Activated CD4-positive, alpha-beta T cell treated with anti-CD3 and anti-CD28 coated beads for 36 hours (primary cell): ENCODE measurements around the gene LPP. TPM values are rescaled to one million over a fixed set of nuclear protein-coding genes. Genes with fewer than 3 reads are reported as not detected.

Experiments used
- ATAC-seq: fragments of 200-7000 bp; cut with Tn5 transposase; one replicate; pipeline ENCODE4 v1.10.0; 2021; ENCODE audit warnings: mild to moderate bottlenecking, moderate library complexity
- CTCF ChIA-PET: fragments of 350-600 bp; sonication (Branson Sonifier 250); formaldehyde crosslinking; loops from one replicate; lab custom pipeline; 2021; ENCODE audit warnings: antibody characterized with exemption; lab: Charles Lee
- POLR2A ChIA-PET: fragments of 350-600 bp; sonication (Branson Sonifier 250); formaldehyde crosslinking; loops from one replicate; lab custom pipeline; 2021; ENCODE audit warnings: antibody characterized with exemption, inconsistent platforms; lab: Charles Lee
- DNase-seq: peaks from one replicate; pipeline ENCODE4 v3.0.0-alpha.2; 2020
- H3K27ac Mint-ChIP-seq: one replicate; pipeline ENCODE4 v1.8.0; 2021; ENCODE audit warnings: mixed read lengths
- H3K27me3 Mint-ChIP-seq: one replicate; pipeline ENCODE4 v1.8.0; 2021; ENCODE audit warnings: mixed read lengths
- H3K36me3 Mint-ChIP-seq: one replicate; pipeline ENCODE4 v1.8.0; 2021; ENCODE audit warnings: low read depth, mixed read lengths
- H3K4me1 Mint-ChIP-seq: one replicate; pipeline ENCODE4 v1.8.0; 2021; ENCODE audit warnings: mixed read lengths
- H3K4me3 Mint-ChIP-seq: one replicate; pipeline ENCODE4 v1.8.0; 2021; ENCODE audit warnings: mild to moderate bottlenecking, moderate library complexity, mixed read lengths
- H3K9me3 Mint-ChIP-seq: one replicate; pipeline ENCODE4 v1.8.0; 2021; ENCODE audit warnings: low read depth, mixed read lengths
- intact Hi-C, 2 experiments: fragments of 100-400 bp; cut with DNase I in 1 of 2; cut with micrococcal nuclease in 1 of 2; formaldehyde crosslinking; loops; one replicate each; pipeline versions ENCODE4 v1.14.2 to v1.15.1; 2022 to 2024; cut with DNase I, micrococcal nuclease
- total RNA-seq, 2 experiments: library from RNA; stranded (reverse); gene quantifications; one replicate each; pipeline ENCODE4 v1.2.3, GENCODE V29; 2021

Gene LPP
- total RNA-seq, 2 experiments from 2014 or later, result 34.7 to 40.6 TPM

DNA sequence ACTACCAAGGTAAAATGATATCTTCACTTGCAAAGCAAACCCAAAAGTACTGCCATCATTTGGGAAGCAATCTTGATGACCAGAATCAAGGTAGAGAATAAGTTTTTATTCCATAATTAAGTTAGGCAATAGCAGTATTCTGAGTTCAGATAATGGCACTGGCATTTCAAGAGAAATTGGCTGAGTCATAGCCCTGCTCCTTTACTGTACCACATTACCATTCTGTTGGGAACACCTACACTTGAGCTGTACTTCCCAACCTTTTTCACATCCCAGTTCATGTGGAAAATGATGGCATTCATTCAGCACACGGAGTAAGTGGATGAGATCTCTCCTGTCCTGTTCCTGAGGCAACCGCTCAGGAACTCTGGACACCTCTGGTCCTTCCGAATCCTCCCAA is 706.2 kb downstream of the LPP start:
- intact Hi-C loops, result no loop called here
- Mint-ChIP-seq H3K36me3 (no peaks in the 10 kb centered on the region), H3K27me3 (no peaks in the 10 kb centered on the region), H3K27ac (no peak overlapping the region), H3K4me3 (no peak overlapping the region), H3K9me3 (no peaks in the 10 kb centered on the region), H3K4me1 (no peaks in the 10 kb centered on the region)
- ATAC-seq (no peak), DNase-seq (no peak)
- CTCF ChIA-PET, result interaction anchor here (0.6 to 1.3 kb wide), 2 partner anchors 96 to 140 kb away, joined by 3 to 4 read pairs; no protein-coding TSS in a partner anchor
- POLR2A ChIA-PET, result no interaction called here

GRCh38 chr3:188861842-188862744 is 708.1 kb downstream of the LPP start:
- Mint-ChIP-seq H3K4me3 (no peak overlapping the region), H3K27me3 (no peaks in the 10 kb centered on the region), H3K4me1 (no peaks in the 10 kb centered on the region), H3K36me3 (peaks cover 10% of the 10 kb centered on the region), H3K27ac (no peak overlapping the region), H3K9me3 (no peaks in the 10 kb centered on the region)
- DNase-seq (no peak), ATAC-seq (no peak)
- ChIA-PET POLR2A (no interaction called here), CTCF (interaction anchor here (0.6 kb wide), 1 partner anchor 79 kb away, joined by 3 read pairs; no protein-coding TSS in a partner anchor)
- intact Hi-C loops, result no loop called here

- Mint-ChIP-seq H3K27me3 (no peaks in the 10 kb centered on the region), H3K4me3 (no peak overlapping the region), H3K9me3 (no peaks in the 10 kb centered on the region), H3K36me3 (peaks cover 10% of the 10 kb centered on the region), H3K27ac (no peak overlapping the region), H3K4me1 (no peaks in the 10 kb centered on the region)
- CTCF ChIA-PET, result interaction anchor here (1.4 kb wide), 1 partner anchor 18 kb away, joined by 4 read pairs; no protein-coding TSS in a partner anchor
- POLR2A ChIA-PET, result no interaction called here
- no peak for DNase-seq
- intact Hi-C loops, result no loop called here
- no peak for ATAC-seq
Measured at GRCh38 chr3:188863999-188864406, 710.0 kb downstream of the LPP start.

DNA sequence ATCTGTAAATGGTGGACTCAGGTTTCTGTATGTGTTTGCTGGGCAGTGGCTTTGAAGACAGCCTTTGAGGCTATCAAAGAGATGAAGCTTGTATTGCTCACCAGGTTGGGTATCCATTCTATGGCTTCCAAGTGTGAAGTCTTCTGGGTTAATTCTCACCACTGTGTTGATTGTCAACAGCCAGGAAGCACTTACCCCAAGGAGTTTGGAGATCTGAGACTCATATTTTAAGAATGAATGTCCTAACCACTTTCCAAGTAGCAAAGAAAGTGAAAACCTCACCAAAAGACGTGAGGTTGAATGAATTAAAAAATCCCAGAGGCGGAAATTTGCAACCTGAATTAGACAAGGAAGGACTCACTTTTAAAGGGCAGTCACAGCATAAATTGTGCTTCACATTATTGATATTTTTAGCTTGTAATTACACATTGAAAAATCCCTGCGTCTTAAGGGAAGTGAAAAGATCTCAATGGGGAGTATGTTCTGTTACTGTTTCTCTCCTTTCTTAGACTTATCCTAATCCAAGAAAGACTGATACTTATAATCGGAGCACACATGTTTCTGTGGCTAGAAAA is 713.8 kb downstream of the LPP start:
- intact Hi-C loops, result no loop called here
- ATAC-seq (no peak), DNase-seq (no peak)
- H3K36me3 Mint-ChIP-seq, result peaks cover 16% of the 10 kb centered on the region
- H3K4me1 Mint-ChIP-seq, result no peaks in the 10 kb centered on the region
- CTCF ChIA-PET, result interaction anchor here (0.6 to 1.1 kb wide), 3 partner anchors 10 to 518 kb away, joined by 3 to 4 read pairs (median 3); no protein-coding TSS in a partner anchor
- no peaks in the 10 kb centered on the region for H3K9me3 Mint-ChIP-seq
- no peak overlapping the region for H3K27ac Mint-ChIP-seq
- H3K27me3 Mint-ChIP-seq, result no peaks in the 10 kb centered on the region
- POLR2A ChIA-PET, result no interaction called here
- H3K4me3 Mint-ChIP-seq, result no peak overlapping the region

- Mint-ChIP-seq H3K27ac (no peak overlapping the region), H3K9me3 (no peaks in the 10 kb centered on the region), H3K4me1 (no peaks in the 10 kb centered on the region), H3K4me3 (no peak overlapping the region), H3K27me3 (no peaks in the 10 kb centered on the region), H3K36me3 (peaks cover 22% of the 10 kb centered on the region)
- DNase-seq (no peak), ATAC-seq (no peak)
- ChIA-PET POLR2A (no interaction called here), CTCF (no interaction called here)
- intact Hi-C loops, result no loop called here
Measured at GRCh38 chr3:188868803-188869202, 714.8 kb downstream of the LPP start.

DNA sequence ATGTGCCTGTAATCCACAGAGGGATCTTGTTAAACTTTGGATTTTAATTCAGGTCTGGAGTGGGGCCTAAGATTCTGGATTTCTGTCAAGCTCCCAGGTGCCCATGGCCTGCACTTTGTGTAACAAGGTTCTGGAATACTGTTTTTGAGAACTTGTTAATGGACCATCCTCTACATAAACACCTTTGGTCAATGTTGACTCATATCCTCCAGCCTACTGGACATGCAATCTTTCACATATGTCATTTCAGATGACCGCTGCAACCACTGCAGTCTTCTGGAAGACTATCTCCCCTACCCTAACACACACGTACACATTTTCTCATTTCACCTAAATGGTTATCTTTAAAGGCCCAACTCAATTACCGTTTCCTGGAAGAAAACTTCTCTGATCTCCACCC is 715.7 kb downstream of the LPP start:
- Mint-ChIP-seq H3K36me3 (peaks cover 28% of the 10 kb centered on the region), H3K4me1 (no peaks in the 10 kb centered on the region), H3K9me3 (no peaks in the 10 kb centered on the region), H3K27me3 (no peaks in the 10 kb centered on the region), H3K27ac (no peak overlapping the region), H3K4me3 (no peak overlapping the region)
- no peak for ATAC-seq
- ChIA-PET CTCF (no interaction called here), POLR2A (no interaction called here)
- no peak for DNase-seq
- intact Hi-C loops, result no loop called here

DNA sequence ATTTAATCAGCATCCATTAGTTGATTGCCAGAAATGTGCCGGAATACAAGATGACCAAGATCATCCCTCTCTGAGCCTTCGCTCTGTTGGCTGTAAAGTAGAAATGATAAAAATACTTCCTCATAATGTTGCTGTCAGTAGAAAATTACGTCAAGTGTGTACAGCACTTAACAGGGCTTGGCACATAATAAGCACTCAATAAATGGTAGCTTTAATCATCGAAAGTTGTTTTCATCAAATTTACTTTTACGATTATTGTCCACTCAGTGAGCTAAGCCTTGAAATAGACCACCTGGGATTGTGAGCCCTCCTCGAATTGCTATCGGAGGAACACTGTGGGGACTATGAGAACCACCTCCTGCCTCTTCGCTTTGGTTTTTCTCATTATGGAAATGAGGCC is 716.5 kb downstream of the LPP start:
- H3K4me1 Mint-ChIP-seq, result peaks cover 3% of the 10 kb centered on the region
- H3K4me3 Mint-ChIP-seq, result no peak overlapping the region
- no peak for DNase-seq
- CTCF ChIA-PET, result interaction anchor here (0.7 kb wide), 1 partner anchor 94 kb away, joined by 3 read pairs; no protein-coding TSS in a partner anchor
- no peak overlapping the region for H3K27ac Mint-ChIP-seq
- no peaks in the 10 kb centered on the region for H3K27me3 Mint-ChIP-seq
- H3K36me3 Mint-ChIP-seq, result peaks cover 36% of the 10 kb centered on the region
- no peaks in the 10 kb centered on the region for H3K9me3 Mint-ChIP-seq
- intact Hi-C loops, result no loop called here
- no peak for ATAC-seq
- POLR2A ChIA-PET, result no interaction called here

DNA sequence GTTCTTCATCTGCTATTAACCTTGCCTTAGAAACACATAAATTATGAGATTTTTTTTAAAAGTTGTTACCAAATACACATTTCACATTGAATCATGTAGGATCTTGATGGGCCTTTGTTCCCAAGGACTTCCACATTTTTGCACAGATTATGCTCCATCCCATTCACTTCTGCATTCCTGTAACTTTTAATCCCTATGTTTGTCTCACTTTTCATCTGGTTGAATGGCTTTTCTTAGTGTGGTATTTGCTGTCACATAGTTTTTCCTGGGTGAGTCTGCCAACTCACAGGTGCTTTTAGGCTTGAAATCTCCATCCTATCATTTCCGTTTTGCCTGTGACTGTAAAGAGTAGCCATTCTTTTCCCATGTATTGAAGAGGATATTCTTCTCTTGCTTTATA is 720.6 kb downstream of the LPP start:
- intact Hi-C loops, result no loop called here
- peaks cover 27% of the 10 kb centered on the region for H3K36me3 Mint-ChIP-seq
- H3K27me3 Mint-ChIP-seq, result no peaks in the 10 kb centered on the region
- no peak overlapping the region for H3K27ac Mint-ChIP-seq
- DNase-seq, result no peak
- no peak for ATAC-seq
- no peaks in the 10 kb centered on the region for H3K9me3 Mint-ChIP-seq
- POLR2A ChIA-PET, result no interaction called here
- H3K4me3 Mint-ChIP-seq, result no peak overlapping the region
- peaks cover 8% of the 10 kb centered on the region for H3K4me1 Mint-ChIP-seq
- CTCF ChIA-PET, result no interaction called here

- POLR2A ChIA-PET, result interaction anchor here (0.7 kb wide), 1 partner anchor 29 kb away, joined by 3 read pairs; no protein-coding TSS in a partner anchor
- CTCF ChIA-PET, result interaction anchor here (1.4 kb wide), 1 partner anchor 43 kb away, joined by 3 read pairs; no protein-coding TSS in a partner anchor
- no peaks in the 10 kb centered on the region for H3K27me3 Mint-ChIP-seq
- no peak overlapping the region for H3K4me3 Mint-ChIP-seq
- H3K27ac Mint-ChIP-seq, result no peak overlapping the region
- ATAC-seq (no peak), DNase-seq (no peak)
- no peaks in the 10 kb centered on the region for H3K9me3 Mint-ChIP-seq
- H3K36me3 Mint-ChIP-seq, result peaks cover 27% of the 10 kb centered on the region
- intact Hi-C loops, result no loop called here
- peaks cover 8% of the 10 kb centered on the region for H3K4me1 Mint-ChIP-seq
Measured at GRCh38 chr3:188875413-188875812, 721.5 kb downstream of the LPP start.

GRCh38 chr3:188876370-188876769 is 722.4 kb downstream of the LPP start:
- CTCF ChIA-PET, result interaction anchor here (1.4 kb wide), 1 partner anchor 44 kb away, joined by 3 read pairs; no protein-coding TSS in a partner anchor
- ATAC-seq, result no peak
- intact Hi-C loops, result no loop called here

DNA sequence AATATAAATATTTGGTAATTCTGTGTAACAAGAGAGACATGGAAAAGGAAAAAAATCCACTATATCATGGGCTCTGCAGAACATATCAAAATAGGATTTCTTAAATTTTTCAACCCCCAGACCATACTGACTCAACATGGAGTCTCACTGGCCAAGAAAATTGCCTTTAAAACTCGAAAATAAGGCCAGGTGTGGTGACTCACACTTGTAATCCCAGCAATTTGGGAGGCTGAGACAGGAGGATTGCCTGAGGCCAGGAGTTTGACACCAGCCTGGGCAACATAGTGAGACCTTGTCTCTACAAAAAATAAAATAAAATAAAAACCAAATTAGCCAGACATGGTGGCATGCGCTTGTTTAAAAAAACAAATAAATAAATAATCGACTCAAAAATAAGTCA is 723.4 kb downstream of the LPP start:
- Mint-ChIP-seq H3K4me3 (no peak overlapping the region), H3K36me3 (peaks cover 28% of the 10 kb centered on the region), H3K27me3 (no peaks in the 10 kb centered on the region), H3K9me3 (no peaks in the 10 kb centered on the region), H3K27ac (no peak overlapping the region), H3K4me1 (peaks cover 10% of the 10 kb centered on the region)
- no peak for DNase-seq
- ATAC-seq, result no peak
- intact Hi-C loops, result no loop called here
- CTCF ChIA-PET, result no interaction called here
- POLR2A ChIA-PET, result no interaction called here

More at GRCh38 chr3:188876370-188876769, 722.4 kb downstream of the LPP start:
- Mint-ChIP-seq H3K27ac (no peak overlapping the region), H3K4me1 (peaks cover 10% of the 10 kb centered on the region), H3K4me3 (no peak overlapping the region), H3K9me3 (no peaks in the 10 kb centered on the region), H3K36me3 (peaks cover 31% of the 10 kb centered on the region), H3K27me3 (no peaks in the 10 kb centered on the region)
- POLR2A ChIA-PET, result no interaction called here
- no peak for DNase-seq
